ENCODE results near the gene ZIM2.

The ZIM2 gene

DNA sequence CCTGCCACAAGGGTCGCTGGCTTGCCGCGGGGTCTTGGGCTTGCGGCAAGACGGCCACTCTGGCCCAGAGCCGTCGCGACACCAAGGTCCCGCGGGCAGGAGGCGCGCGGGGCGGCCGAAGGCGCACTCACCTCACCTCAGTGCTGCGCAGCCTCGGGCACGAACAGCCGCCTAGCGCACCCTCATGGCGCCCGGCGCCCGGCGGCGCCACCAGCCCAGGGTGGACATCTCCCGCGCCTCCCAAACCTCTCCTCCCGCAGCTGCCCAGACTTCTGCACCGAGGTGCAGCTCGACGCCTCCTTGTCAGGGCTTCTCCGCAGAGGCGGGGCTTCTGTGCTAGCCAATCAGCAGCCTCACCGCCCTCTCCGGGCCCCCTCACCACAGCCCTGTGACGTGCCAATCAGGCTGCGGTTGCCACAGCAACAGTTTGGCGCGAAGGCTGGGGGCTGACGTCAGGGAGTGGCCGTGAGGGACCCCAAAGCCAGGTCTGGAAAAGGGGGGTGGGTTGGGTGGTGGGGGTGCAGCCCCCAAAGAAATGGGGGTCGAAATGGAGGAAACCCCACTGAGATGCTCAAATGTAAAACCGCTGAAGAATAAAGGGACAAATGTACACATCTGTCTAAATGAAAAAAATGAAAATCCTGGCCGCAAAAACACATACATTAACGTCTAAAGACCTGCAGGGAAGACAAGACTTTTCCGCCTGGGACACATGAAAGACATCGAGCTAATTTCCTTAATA is at the start of gene ZIM2, which contains the start of gene PEG3:
Gene ZIM2 (minus strand): TSS at position 276 of the 742 bp plus-strand sequence. CDS start 16,449 bp downstream, outside the sequence.
Gene PEG3 (minus strand): TSS at position 276 of the 742 bp plus-strand sequence. CDS start 16,071 bp downstream, outside the sequence.
- H3K9me3 ChIP-seq: peaks cover 39% of the 10 kb centered on the region
- no peak within 1 kb of the TSS for H3K27ac ChIP-seq
- H3K4me3 ChIP-seq: no peak within 1 kb of the TSS
- no peaks in the 10 kb centered on the region for H3K27me3 ChIP-seq
- H4K20me1 ChIP-seq: no peaks in the 10 kb centered on the region
- H3K4me1 ChIP-seq: no peaks in the 10 kb centered on the region
- no peak for TF ChIP-seq Cebpa-rat (IDR thresholded peaks at IDR 0.05)
- H3K36me3 ChIP-seq: no peaks in the 10 kb centered on the region
- no peak within 1 kb of the TSS for H3K4me2 ChIP-seq
- no peak within 1 kb of the TSS for H3K9ac ChIP-seq

DNA sequence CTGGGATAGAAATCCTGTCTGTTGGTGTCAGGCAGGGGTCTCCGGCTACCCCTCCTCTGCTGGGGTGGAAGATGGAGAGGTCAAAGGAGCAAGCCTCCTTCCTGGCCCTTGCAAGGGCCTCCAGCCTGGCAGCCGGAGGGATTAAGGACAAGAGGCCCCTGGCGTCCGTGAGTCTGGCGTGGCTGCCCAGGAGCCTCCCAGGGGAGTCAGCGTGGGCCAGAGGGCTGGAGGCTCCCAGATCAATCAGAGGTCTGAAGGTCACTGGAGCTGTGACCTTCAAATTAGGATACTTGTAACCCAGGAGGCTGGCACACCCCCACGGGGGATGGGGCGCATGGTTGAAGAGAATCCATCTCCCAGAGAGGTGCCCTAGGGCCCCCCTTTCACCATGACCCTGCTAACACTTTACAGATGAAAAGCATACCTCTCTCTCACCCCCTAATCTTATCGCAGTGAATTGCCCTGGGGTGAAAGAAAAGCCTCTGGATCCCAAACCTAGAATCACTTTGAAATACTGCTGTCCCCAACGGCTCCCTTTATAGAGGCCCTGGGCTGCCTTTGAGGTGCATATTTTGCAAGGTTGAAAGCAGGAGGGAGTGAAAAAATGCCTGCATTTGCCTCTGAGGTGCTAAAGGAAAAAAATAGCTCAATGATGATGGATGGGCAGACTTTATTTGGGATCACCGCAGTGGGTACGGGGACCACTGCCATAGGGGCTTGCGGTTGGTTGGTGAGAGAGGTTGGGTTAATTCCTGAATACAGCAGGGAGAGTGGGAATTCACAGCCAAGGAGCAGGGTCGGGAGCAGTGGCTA is 44.9 kb upstream of the ZIM2 start:
- Histone ChIP-seq H3K27me3 (no peaks in the 10 kb centered on the region), H3K36me3 (no peaks in the 10 kb centered on the region), H3K9me3 (peaks cover 11% of the 10 kb centered on the region; the same call in 1 of the 2 replicates), H3K27ac (peak overlapping the region; percentile 26; the same call in 1 of the 2 replicates), H4K20me1 (no peaks in the 10 kb centered on the region), H3K4me3 (no peak overlapping the region), H3K4me1 (peaks cover 56% of the 10 kb centered on the region), H3K9ac (no peak overlapping the region), H3K4me2 (no peak overlapping the region)
- no peak for TF ChIP-seq Cebpa-rat (IDR thresholded peaks at IDR 0.05)

DNA sequence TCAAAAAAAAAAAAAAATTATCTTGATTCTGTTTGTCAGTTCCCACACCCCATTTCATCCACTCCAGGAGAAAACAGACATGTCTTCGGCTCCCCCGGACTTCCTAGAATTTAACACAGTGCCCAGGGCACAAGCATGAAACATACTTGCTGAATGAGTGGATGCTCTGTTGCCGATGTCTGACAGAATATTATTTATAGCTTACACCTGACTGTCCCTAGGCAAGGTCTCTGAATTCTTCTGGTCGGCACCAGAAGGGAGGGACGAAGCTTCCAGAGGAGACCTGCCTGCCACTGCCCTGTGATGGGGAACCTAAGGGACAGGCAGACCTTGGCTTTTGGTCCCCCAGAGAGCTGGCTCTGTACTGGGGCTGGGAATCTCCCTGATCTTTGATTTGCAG is 43.9 kb upstream of the ZIM2 start:
- H3K27ac ChIP-seq: no peak overlapping the region; the same call in 1 of the 2 replicates
- H3K9me3 ChIP-seq: peaks cover 9% of the 10 kb centered on the region; the same call in 1 of the 2 replicates
- H3K4me1 ChIP-seq: peaks cover 66% of the 10 kb centered on the region
- H3K36me3 ChIP-seq: no peaks in the 10 kb centered on the region
- no peak overlapping the region for H3K4me3 ChIP-seq
- no peak overlapping the region for H3K9ac ChIP-seq
- TF ChIP-seq Cebpa-rat (IDR thresholded peaks at IDR 0.05): no peak
- peak overlapping the region; percentile 34; the same call in 1 of the 2 replicates for H3K4me2 ChIP-seq
- H3K27me3 ChIP-seq: no peaks in the 10 kb centered on the region
- no peaks in the 10 kb centered on the region for H4K20me1 ChIP-seq

DNA sequence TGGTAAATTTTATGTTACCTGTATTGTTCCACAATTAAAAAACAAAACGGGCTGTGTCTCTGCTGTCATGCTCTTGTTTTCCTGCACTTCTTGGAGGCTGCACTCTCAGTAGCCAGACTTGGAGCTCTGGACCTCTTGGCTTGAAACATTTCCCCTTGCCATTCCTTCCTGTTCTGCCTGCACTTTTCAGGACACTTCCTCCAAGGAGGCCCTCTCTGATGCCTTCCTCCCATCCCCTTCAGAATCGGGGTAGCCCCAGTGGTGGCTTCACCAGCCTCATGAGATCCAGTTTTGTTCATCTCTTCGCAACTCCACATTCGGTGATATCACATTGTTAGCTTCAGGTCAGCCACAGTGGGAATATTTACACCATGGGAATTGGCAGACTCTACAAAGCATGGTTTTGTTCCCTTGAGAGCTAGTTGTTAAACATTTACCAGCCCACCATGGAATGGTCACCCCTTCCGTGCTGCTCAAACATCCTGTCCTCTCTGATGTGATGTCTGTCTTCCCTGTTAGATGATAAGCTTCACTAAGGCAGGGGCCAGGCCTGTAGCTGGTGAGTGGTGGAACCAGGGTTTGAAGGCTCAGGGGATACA is 40.2 kb upstream of the ZIM2 start:
- Histone ChIP-seq H3K27ac (peak overlapping the region; percentile 68; the same call in 1 of the 2 replicates), H3K4me3 (no peak overlapping the region), H3K36me3 (no peaks in the 10 kb centered on the region), H3K4me2 (peak overlapping the region; percentile 84), H3K4me1 (peaks cover 72% of the 10 kb centered on the region), H3K9ac (peak overlapping the region; percentile 1; the same call in 1 of the 2 replicates), H4K20me1 (no peaks in the 10 kb centered on the region), H3K9me3 (peaks cover 1% of the 10 kb centered on the region), H3K27me3 (no peaks in the 10 kb centered on the region)
- TF ChIP-seq Cebpa-rat (IDR thresholded peaks at IDR 0.05): no peak

DNA sequence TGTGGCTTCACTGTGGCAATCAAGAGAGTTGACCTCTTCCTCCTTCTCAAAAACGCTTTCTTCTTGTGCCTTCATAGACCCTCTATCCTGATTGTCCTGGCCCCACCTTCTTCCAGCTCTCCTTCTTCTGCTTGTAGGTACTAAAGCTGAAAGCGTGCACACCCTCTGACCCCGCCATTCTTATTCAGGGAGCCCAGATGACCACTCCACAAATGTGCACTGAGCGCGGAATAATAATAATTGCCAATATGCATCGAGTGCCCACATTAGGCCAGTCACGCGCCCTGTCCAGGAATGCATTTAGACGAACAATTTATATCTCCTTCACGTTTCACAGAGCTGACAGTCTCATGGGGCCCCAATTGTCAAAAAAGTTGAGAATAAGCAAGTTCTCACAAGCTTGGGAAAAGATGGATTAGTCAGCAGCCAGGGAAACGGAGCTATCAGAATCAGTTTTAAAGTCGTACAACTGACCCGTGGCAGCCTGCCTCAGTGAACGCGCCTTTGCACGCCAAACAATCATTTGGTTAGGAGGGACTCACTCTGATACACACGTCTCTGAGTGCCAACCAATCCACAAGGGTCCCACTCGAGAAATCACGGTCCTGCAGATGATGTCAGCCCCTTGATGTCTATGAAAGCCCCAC is 36.7 kb upstream of the ZIM2 start:
- peaks cover 25% of the 10 kb centered on the region for H3K9me3 ChIP-seq

DNA sequence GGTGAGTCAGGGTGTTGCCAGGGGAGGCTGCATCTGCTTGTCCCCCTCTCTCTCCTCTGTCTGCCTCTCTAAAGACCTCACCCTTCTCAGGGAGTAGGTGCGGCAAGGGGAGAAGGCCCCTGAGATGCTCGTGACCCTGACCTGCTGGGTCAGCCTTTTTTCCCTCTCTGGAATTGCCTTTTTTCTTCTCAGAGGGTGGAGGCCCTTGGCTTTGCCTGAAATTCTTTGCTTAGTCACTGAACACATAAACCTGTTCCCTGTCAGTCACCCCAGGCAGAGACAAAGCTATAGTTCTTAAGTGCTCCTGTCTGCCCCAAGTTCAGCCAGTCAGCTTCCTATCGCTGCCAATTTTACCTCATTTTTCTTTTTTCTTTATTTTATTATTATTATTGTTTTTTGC is 35.2 kb upstream of the ZIM2 start:
- Histone ChIP-seq H4K20me1 (no peaks in the 10 kb centered on the region), H3K27ac (no peak overlapping the region), H3K36me3 (no peaks in the 10 kb centered on the region), H3K9me3 (peaks cover 25% of the 10 kb centered on the region), H3K4me1 (peaks cover 24% of the 10 kb centered on the region), H3K4me3 (no peak overlapping the region), H3K4me2 (no peak overlapping the region), H3K9ac (no peak overlapping the region), H3K27me3 (no peaks in the 10 kb centered on the region)
- TF ChIP-seq Cebpa-rat (IDR thresholded peaks at IDR 0.05): no peak

More for the DNA sequence above, 36.7 kb upstream of the ZIM2 start:
- Histone ChIP-seq H3K9ac (no peak overlapping the region), H3K27me3 (no peaks in the 10 kb centered on the region), H3K4me3 (no peak overlapping the region), H4K20me1 (no peaks in the 10 kb centered on the region), H3K4me1 (peaks cover 39% of the 10 kb centered on the region), H3K27ac (no peak overlapping the region), H3K36me3 (no peaks in the 10 kb centered on the region), H3K4me2 (no peak overlapping the region)
- no peak for TF ChIP-seq Cebpa-rat (IDR thresholded peaks at IDR 0.05)

DNA sequence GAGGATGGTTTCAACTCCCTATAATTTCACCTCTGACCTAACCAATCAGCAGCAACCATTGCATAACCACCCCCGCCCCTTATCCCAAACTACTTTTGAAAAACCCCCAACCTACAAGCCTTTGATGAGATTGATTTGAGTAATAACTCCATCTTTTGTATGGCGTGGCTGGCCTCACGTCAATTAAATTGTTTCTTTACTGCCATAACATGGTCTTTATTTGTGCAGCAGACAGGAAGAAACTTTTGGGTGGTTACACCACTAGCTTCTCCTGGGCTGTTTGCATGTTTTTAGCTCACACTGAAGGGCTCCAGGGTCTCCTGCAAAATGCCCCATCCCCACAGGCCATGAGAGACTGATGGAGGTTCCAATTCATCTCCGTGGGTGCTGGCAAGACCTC is 34.0 kb upstream of the ZIM2 start:
- Histone ChIP-seq H3K4me2 (no peak overlapping the region), H3K9me3 (peaks cover 25% of the 10 kb centered on the region), H3K36me3 (no peaks in the 10 kb centered on the region), H3K9ac (no peak overlapping the region), H3K4me1 (peaks cover 12% of the 10 kb centered on the region), H4K20me1 (no peaks in the 10 kb centered on the region), H3K27me3 (no peaks in the 10 kb centered on the region), H3K27ac (no peak overlapping the region), H3K4me3 (no peak overlapping the region)
- TF ChIP-seq Cebpa-rat (IDR thresholded peaks at IDR 0.05): no peak

DNA sequence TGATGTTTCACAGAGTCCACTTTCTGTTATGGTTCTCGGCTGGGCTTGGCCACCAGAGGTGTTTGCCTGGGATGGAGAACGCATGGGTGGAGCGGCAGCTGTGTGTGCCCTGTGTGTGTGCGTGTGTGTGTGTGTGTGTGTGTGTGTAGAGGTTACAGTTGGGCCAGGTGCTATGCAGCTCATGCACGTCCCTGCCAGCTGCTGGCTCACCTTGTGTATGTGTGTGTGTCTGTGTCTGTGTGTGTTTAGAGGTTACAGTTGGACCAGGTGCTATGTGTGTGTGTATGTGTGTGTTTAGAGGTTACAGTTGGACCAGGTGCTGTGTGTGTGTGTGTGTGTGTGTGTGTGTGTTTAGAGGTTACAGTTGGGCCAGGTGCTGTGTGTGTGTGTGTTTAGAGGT is 33.0 kb upstream of the ZIM2 start:
- Histone ChIP-seq H3K4me2 (no peak overlapping the region), H3K36me3 (no peaks in the 10 kb centered on the region), H3K27me3 (no peaks in the 10 kb centered on the region), H3K9me3 (peaks cover 25% of the 10 kb centered on the region), H3K27ac (no peak overlapping the region), H3K9ac (no peak overlapping the region), H4K20me1 (no peaks in the 10 kb centered on the region), H3K4me3 (no peak overlapping the region), H3K4me1 (0 out of 2 replicates have a peak, but pooled peaks cover 11% of the 10 kb centered on the region)
- TF ChIP-seq Cebpa-rat (IDR thresholded peaks at IDR 0.05): no peak

DNA sequence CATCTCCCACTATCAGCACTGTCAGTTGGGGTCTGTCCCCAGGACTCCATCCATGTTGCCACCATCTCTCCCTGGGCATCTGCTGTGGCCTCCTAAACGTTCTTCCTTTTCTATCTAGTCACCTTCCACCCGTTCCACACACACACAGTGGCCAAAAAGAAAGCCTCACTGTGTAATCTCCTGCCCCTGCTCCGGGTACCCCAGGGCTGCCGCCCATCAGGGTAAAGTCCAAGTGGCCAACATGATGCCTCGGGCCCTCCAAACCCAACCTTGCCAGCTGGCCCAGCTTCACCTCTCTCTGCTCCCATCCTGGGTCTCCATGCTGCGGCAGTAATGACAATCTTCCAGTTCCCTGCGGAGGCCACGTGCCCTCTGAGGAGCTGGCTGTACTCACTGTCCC is 29.4 kb upstream of the ZIM2 start:
- H3K9ac ChIP-seq: no peak overlapping the region
- H4K20me1 ChIP-seq: no peaks in the 10 kb centered on the region
- no peak overlapping the region for H3K27ac ChIP-seq
- no peak overlapping the region for H3K4me3 ChIP-seq
- no peak overlapping the region for H3K4me2 ChIP-seq
- H3K27me3 ChIP-seq: no peaks in the 10 kb centered on the region
- H3K36me3 ChIP-seq: no peaks in the 10 kb centered on the region
- peaks cover 16% of the 10 kb centered on the region for H3K9me3 ChIP-seq
- TF ChIP-seq Cebpa-rat (IDR thresholded peaks at IDR 0.05): no peak
- no peaks in the 10 kb centered on the region for H3K4me1 ChIP-seq

Measured in BLaER1 (cell line).